HG02885 (cell line): ENCODE measurements around the gene ADAP2.
A peak's percentile ranks its signal among the peaks of the same experiment; 100 is the strongest.
"Not testable (repeated sequence)": the region's sequence is repeated elsewhere in the genome, so short reads cannot be mapped to it uniquely, and the experiment has no call there.

Source experiments
- ATAC-seq: cut with Tn5 transposase; IDR thresholded peaks from one replicate; pipeline ENCODE4 v1.9.1; 2021; ENCODE audit warnings: mild to moderate bottlenecking; ENCODE audit not compliant: unreplicated experiment, poor library complexity

The ADAP2 gene

DNA sequence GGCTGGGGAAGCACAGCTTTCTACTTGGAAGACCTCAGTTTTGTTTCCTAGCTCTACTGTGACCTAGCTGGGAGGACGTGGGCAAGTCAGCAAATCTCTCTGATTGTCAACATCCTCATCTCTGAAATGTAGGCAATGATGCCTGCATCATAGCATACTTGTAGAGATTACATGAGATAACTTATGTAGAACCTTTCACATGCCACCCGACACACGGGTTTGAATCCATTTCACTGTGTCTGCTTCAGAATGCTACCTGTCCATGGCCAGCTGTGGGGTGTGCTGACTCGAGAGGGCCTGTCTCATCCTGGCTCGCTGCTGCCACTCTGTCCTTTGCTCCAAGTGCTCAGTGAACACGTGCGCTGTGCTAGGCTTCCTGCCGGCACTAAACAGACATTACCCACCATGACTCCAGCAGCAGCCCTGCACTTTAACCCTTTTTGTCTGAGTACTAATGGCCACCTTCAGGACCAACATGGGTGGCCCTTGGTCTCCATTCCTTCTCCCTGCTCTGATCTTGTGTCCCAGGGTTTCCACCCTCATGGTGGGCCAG, 7.4 kb downstream of the ADAP2 start:
- no peak for ATAC-seq

- not testable (repeated sequence) for ATAC-seq
Observed at GRCh38 chr17:30929861-30930260, 8.1 kb downstream of the ADAP2 start.

- ATAC-seq = no peak
Observed at GRCh38 chr17:30930495-30930894, 8.8 kb downstream of the ADAP2 start.

DNA sequence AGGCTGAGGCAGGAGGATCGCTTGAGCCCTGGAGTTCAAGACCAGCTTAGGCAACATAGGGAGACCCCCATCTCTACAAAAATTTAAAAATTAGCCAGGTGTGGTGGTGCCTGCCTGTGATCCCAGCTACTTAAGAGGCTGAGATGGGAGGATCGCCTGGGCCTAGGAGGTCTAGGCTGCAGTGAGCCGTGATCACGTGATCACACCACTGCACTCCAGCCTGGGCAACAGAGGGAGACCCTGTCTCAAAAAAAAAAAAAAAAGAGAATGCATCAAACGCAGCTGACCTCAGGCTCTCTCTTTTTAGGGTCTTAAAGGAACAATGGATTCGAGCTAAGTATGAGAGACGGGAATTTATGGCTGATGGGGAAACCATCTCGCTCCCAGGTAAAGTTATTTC, 9.8 kb downstream of the ADAP2 start:
- not testable (repeated sequence) for ATAC-seq

DNA sequence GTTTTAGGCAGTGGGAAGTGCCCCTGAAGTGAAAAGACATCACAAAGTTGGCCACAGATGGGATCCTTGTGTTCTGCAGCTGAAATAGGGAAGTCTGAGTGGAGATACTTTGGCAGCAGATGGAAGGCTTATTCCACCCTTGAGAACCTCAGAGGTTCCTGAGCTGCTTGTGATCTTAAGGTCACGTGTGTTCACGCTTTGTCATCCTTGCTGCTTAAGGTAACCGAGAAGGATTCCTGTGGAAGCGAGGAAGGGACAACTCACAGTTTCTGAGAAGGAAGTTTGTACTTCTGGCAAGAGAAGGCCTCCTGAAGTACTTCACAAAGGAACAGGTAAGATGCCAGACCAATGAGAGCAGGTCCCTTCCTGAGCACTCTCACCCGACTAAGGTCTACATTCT, 12.2 kb downstream of the ADAP2 start:
- ATAC-seq = no peak

DNA sequence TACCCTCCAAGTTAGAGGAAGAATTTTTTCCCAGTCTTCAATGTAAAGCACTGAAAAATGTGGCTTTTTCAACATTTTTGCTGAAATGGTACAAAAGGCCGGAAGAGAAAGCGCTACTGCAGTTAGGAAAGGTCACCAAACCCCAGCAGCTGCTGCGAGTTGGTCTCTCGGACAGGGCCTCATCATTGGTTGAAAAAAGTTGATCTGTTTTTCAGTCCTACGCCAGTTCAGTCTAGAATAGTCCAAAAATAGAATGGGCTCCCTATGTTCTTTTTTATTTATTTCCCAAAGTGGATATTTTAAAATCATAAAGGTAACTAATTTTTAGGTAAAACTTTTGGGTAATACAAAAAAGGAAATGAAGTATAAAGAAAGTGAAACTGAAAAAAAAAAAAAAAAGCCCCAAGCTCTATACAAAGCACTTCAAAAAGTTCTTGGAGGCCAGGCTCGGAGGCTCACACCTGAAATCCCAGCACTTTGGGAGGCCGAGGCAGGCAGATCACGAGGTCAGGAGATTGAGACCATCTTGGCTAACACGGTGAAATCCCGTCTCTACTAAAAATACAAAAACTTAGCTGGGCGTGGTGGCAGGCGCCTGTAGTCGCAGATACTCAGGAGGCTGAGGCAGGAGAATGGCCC, 17.4 kb downstream of the ADAP2 start:
- ATAC-seq = no peak

DNA sequence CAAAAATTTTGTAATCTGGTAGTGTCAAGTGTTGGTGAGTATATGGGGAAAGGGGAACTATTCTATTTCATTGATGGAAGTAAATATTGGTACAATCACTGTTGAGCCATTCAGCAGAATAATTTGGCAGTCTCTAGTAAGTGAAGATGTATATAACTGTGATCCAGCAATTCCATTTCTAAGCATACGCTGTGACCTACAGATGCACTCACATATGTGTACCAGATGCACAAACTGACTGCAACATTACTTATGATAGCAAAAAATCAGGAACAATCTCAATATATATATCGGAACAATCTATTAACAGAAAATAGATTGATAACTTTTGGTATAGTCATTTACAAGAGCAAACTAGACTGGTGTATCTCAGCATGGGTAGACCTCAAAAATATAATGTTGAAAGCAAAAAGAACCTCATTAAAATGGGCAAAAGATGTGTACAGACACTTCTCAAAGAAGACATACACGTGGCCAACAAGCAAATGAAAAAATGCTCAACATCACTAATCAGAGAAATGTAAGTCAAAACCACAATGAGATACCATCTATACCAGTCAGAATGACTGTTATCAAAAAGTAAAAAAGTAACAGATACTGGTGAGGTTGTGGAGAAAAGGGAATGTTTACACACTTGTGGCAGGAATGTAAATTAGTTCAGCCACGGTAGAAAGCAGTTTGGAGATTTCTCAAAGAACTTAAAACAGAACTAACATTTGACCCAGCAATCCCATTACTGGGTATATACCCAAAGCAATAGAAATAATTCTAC, 20.7 kb downstream of the ADAP2 start:
- no peak for ATAC-seq

DNA sequence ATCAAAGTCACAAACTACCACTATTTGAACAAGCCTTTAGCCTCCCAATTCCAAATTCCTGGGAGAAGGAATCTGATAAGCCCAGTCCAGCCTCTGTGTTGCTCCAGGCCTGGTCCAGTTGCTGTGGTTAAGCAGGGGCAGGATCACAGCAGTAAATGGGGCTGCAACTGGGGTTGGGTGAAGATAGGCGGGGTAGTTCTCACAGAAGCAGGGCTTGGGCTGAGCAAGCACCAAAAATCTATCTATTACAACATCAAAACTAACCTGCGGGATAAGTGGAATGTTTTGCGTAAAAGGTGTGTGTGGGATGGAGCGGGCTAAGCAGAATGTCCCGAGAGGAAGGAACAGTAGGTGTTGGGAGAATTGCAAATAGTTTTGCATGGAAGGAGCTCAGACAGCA, 26.1 kb downstream of the ADAP2 start:
- no peak for ATAC-seq

- ATAC-seq = no peak
Observed at GRCh38 chr17:30950189-30950588, 28.4 kb downstream of the ADAP2 start.

DNA sequence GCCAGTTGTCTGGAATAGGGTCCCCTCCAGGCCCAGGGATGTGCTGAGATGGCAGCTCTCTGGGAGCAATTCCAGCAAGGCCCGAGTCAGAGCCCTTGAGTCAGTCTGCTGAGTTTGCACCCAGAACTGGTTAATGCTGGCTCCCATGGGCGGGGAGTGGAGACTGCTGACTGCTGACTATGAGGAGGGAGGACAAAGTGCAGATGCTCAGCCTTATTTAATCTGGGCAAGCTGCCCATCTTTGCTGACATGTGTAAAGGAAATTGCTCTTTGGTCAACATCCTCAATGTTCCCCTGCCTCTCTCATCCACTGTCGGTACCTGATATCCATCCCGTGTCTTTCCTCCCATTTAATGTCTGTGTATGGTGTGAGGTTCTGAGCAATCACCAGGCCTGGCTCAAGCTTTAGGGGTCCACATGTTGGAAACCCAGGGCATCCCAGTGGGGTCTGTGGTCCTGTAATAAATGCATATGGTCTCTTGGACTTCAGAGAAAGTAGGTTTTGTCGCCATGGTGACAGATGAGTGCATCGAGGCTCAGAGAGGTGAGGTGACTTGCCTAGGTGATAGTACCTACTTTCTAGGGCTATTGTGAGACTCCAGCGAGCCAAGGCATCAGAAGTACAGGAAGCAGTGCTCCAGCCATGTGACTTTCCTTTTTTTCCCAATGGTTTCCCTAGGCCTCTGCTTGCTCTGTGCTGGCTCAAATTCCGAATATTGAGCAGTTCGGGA, 29.1 kb downstream of the ADAP2 start:
- no peak for ATAC-seq

- ATAC-seq = no peak
Observed at GRCh38 chr17:30952638-30953393, 31.1 kb downstream of the ADAP2 start.

- no peak for ATAC-seq
Observed at GRCh38 chr17:30954046-30954830, 32.5 kb downstream of the ADAP2 start.

DNA sequence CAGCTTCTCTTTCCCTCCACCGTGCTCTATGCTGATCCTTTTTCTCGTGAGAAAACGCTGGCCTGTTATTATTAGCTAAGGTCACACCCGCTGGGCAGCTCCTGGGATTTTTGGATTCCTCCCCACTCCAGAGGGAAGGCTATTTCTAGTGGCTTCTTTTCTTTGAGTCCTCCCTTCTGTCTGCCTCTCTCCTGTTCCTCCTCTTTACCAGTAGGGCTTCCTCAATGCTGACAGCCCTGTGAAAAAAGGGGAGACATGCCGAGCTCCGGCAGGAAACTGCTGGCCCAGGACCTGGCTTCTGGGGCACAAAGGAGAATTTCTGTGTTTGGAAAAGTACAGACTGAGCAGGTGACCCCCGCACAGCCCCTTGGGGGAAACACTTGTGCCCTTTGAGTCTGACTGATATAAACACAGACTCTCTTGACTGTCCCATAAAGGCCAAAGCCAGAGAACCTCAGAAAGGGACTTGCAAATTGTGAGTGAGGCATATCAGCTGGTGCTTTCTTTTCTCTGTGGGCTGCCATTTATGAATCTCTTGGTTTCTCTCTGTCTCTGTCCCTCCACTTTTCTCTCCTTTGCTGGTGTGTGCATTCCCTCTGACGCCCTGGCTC, 35.1 kb downstream of the ADAP2 start:
- ATAC-seq = no peak

DNA sequence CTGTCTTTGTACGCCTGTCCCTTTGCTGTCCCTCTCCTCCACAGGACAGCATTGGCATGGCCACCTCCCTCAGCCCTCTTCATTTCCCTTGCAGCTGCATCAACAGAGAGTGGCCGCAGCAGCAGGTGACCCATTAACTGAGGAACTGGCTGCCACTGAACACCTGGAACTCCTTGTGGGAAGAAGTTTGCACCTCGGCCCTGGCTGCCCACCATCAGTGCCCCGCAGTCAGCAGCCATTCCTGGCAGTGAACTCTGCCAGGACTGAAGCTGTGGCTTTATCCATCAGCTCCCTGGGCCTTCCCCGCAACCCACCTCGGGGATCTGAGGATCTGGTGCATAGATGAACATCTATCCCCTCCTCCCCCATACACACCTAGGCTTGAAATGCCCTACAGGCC, 36.0 kb downstream of the ADAP2 start:
- no peak for ATAC-seq

- no peak for ATAC-seq
Observed at GRCh38 chr17:30958187-30958586, 36.4 kb downstream of the ADAP2 start.

DNA sequence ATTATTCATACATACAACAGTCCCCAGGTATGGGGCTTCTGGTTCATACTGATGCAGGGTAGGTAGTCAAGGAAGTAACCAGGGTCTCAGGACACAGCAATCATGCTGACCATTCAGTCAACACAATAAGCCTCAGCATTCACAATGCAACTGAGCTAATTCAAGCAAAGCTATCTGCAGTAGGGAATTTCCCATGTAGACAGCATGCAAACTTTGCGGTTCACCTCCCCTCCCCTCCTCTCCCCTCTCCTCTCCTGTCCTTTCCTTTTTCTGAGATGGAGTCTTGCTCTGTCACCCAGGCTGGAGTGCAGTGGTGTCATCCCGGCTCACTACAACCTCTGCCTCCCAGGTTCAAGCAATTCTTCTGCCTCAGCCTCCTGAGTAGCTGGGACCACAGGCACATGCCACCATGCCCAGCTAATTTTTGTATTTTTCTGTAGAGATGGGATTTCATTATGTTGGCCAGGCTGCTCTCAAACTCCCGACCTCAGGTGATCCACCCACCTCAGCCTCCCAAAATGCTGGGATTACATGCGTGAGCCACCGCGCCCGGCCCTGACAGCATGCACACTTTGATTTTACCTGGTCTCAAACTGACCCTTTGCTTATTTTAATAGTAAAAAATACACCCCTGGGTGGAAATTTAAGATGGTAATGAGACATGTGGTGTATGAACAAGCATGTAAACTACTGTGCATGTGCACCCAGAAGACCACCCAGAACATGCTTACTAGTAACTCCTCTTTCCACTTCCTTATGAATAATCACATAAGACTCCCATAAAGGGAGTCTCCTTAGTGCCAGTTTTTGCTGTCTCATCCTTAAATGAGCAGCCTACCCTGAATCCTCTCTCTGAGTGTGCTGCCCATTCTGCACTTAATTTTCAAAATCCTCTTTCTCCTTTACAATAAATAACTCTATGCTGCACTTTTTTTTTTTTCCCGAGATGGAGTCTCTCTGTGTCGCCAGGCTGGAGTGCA, 39.8 kb downstream of the ADAP2 start:
- peak; percentile 67 for ATAC-seq

- not testable (repeated sequence) for ATAC-seq
Observed at GRCh38 chr17:30964312-30964711, 42.6 kb downstream of the ADAP2 start.

GRCh38 chr17:30964876-30965275, 43.1 kb downstream of the ADAP2 start:
- ATAC-seq = no peak
